Measurements from ENCODE around the gene CYTH4. TPM values are rescaled to one million over a fixed set of nuclear protein-coding genes. Genes with fewer than 3 reads are reported as not detected.

Gene CYTH4, protein sequence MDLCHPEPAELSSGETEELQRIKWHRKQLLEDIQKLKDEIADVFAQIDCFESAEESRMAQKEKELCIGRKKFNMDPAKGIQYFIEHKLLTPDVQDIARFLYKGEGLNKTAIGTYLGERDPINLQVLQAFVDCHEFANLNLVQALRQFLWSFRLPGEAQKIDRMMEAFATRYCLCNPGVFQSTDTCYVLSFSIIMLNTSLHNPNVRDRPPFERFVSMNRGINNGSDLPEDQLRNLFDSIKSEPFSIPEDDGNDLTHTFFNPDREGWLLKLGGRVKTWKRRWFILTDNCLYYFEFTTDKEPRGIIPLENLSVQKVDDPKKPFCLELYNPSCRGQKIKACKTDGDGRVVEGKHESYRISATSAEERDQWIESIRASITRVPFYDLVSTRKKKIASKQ
- 0.59 to 1.9 TPM (median 0.90 TPM) in 5 replicates for total RNA-seq (2022; extraction: Qiagen RNA extraction; ENCODE audit: low read depth)

DNA sequence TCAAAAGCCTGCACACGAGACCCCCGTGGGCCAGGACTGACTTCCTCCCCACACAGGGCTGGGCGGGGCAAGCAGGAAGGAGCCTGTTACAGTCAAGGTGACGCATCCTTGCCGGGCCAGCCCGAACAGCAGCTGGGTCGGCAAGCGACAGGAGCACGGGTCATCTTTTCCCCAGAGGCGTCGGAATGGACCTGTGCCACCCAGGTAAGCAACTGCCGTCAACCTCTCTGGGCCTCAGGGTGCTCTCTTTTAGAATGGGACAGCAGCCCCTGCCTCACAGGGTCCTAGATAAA lies at the start of gene CYTH4:
CYTH4 (plus strand) TSS at position 124 of the 293 bp plus-strand sequence; CDS start at position 186, 62 bp downstream.

DNA sequence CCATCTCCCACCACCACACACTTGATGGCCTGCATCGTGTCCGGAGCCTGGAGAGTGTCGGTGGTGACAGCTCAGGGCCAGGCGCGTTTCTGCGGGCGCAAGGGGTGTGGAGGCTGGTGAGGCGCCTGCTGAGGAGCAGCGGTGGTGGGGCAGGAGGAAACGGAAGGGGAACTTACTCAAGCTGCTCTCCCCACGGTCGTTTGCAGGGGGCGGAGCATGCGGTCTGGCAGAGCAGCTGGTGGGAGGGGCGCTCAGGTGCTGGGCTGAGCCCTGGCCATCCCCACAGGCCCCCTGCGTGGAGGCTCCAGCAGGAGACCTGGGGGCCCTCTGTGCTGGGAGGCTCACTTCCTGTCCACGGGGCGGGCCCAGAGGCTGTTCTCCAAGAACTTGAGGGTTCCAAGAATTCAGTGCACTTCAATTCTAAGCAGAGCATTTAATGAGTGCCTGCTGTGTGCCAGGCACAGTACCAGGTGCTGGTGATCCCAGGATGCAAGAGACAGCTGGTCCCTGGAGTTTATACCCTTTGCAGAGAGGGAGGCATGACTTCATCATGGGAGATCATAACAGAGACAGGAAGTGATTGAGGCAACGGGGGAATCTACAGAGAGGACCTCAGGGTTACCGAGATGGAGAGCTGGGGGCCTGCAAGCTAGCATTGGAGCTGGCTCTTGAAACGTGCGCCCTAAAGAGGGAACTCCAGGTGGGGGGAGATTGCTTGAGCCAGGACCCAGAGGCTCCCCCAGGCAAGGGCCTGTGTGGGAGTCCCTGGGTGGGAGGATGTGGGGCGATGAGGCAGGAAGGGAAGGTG lies 38.0 kb upstream of the CYTH4 start, which contains the start of gene RAC2:
RAC2 (minus strand) TSS at position 156 of the 808 bp plus-strand sequence; CDS start at position 35, 121 bp downstream.

Other genes starting within 250 kb of the CYTH4 start
- 19.3 to 28.7 TPM (median 27.2 TPM) in 5 replicates for gene KCTD17, start 230.8 kb upstream of the CYTH4 start, total RNA-seq (2022; extraction: Qiagen RNA extraction; ENCODE audit: low read depth)
- gene TMPRSS6, start 172.8 kb upstream of the CYTH4 start, total RNA-seq (2022; extraction: Qiagen RNA extraction; ENCODE audit: low read depth) = 0.03 TPM in 2 of 5 replicates, not detected in the others
- gene IL2RB, start 132.6 kb upstream of the CYTH4 start, total RNA-seq (2022; extraction: Qiagen RNA extraction; ENCODE audit: low read depth) = 0.03 to 0.22 TPM (median 0.14 TPM) in 5 replicates
- 8.0 to 14.2 TPM (median 13.7 TPM) in 5 replicates for gene C1QTNF6, start 94.3 kb upstream of the CYTH4 start, total RNA-seq (2022; extraction: Qiagen RNA extraction; ENCODE audit: low read depth)
- gene SSTR3, start 70.0 kb upstream of the CYTH4 start, total RNA-seq (2022; extraction: Qiagen RNA extraction; ENCODE audit: low read depth) = not detected in 5 replicates
- 0.14 to 0.43 TPM (median 0.22 TPM) in 4 of 5 replicates, not detected in the other for gene RAC2, start 38.2 kb upstream of the CYTH4 start, total RNA-seq (2022; extraction: Qiagen RNA extraction; ENCODE audit: low read depth)
- 5.9 to 8.8 TPM (median 7.0 TPM) in 5 replicates for gene ELFN2, start 145.0 kb downstream of the CYTH4 start, total RNA-seq (2022; extraction: Qiagen RNA extraction; ENCODE audit: low read depth)
- 2.2 to 2.5 TPM (median 2.3 TPM) in 5 replicates for gene MFNG, start 203.9 kb downstream of the CYTH4 start, total RNA-seq (2022; extraction: Qiagen RNA extraction; ENCODE audit: low read depth)
- 30.4 to 40.6 TPM (median 38.7 TPM) in 5 replicates for gene CARD10, start 236.9 kb downstream of the CYTH4 start, total RNA-seq (2022; extraction: Qiagen RNA extraction; ENCODE audit: low read depth)